HG03159 (cell line): ENCODE results near the gene EEPD1.
"Not testable (repeated sequence)": the region's sequence is repeated elsewhere in the genome, so short reads cannot be mapped to it uniquely, and the experiment has no call there.

Experiments used
- ATAC-seq: cut with Tn5 transposase; IDR thresholded peaks from one replicate; pipeline ENCODE4 v1.9.1; 2021; ENCODE audit warnings: mild to moderate bottlenecking, moderate library complexity; ENCODE audit not compliant: unreplicated experiment

The EEPD1 gene

GRCh38 chr7:36313607-36314006 lies 160.6 kb downstream of the EEPD1 start:
- ATAC-seq, result no peak

- no peak for ATAC-seq
These were observed 161.4 kb downstream of the EEPD1 start for GRCh38 chr7:36314491-36314890.

GRCh38 chr7:36315309-36315944 lies 162.4 kb downstream of the EEPD1 start:
- ATAC-seq, result no peak

GRCh38 chr7:36316319-36316718 lies 163.3 kb downstream of the EEPD1 start:
- ATAC-seq, result no peak

GRCh38 chr7:36317276-36317675 lies 164.2 kb downstream of the EEPD1 start:
- no peak for ATAC-seq

- ATAC-seq, result no peak
These were observed 165.1 kb downstream of the EEPD1 start for GRCh38 chr7:36318116-36318515.

- not testable (repeated sequence) for ATAC-seq
These were observed 168.2 kb downstream of the EEPD1 start for GRCh38 chr7:36321284-36321683.

GRCh38 chr7:36336390-36336789 lies 183.3 kb downstream of the EEPD1 start:
- ATAC-seq, result no peak

- no peak for ATAC-seq
These were observed 185.2 kb downstream of the EEPD1 start for GRCh38 chr7:36338256-36338655.

GRCh38 chr7:36343548-36343947 lies 190.5 kb downstream of the EEPD1 start:
- no peak for ATAC-seq

- no peak for ATAC-seq
These were observed 191.6 kb downstream of the EEPD1 start for GRCh38 chr7:36344622-36345021.

- ATAC-seq, result no peak
These were observed 193.3 kb downstream of the EEPD1 start for GRCh38 chr7:36346260-36346831.

GRCh38 chr7:36348256-36348655 lies 195.2 kb downstream of the EEPD1 start:
- no peak for ATAC-seq

- no peak for ATAC-seq
These were observed 195.7 kb downstream of the EEPD1 start for GRCh38 chr7:36348771-36349170.

GRCh38 chr7:36349626-36350025 lies 196.6 kb downstream of the EEPD1 start:
- ATAC-seq, result no peak
